Gastrocnemius medialis (tissue), 4 donors: ENCODE data around the gene SLC22A17.

Source experiments
- POLR2A ChIP-seq, 2 donors: fragments of 450-650 bp; IDR thresholded peaks; one replicate each; pipeline ENCODE4 v1.6.1; 2017; ENCODE audit warnings: antibody characterized with exemption in 2 of 2, mild to moderate bottlenecking in 2 of 2, moderate library complexity in 2 of 2
- TF ChIP-seq, protein P1 (sequence below), 5 experiments: fragments of 450-650 bp in 3 of 5; fragments of 200-600 bp in 2 of 5; sonication (generic) in 2 of 5; IDR thresholded peaks in 4 of 5; conservative IDR thresholded peaks in 1 of 5; 1 replicate in 4 of 5; 2 replicates in 1 of 5; pipeline ENCODE4 v1.5.1; 2016 to 2019; ENCODE audit warnings: antibody characterized with exemption in 5 of 5, mild to moderate bottlenecking in 3 of 5, moderate library complexity in 3 of 5

- TF ChIP-seq, protein P1, sequence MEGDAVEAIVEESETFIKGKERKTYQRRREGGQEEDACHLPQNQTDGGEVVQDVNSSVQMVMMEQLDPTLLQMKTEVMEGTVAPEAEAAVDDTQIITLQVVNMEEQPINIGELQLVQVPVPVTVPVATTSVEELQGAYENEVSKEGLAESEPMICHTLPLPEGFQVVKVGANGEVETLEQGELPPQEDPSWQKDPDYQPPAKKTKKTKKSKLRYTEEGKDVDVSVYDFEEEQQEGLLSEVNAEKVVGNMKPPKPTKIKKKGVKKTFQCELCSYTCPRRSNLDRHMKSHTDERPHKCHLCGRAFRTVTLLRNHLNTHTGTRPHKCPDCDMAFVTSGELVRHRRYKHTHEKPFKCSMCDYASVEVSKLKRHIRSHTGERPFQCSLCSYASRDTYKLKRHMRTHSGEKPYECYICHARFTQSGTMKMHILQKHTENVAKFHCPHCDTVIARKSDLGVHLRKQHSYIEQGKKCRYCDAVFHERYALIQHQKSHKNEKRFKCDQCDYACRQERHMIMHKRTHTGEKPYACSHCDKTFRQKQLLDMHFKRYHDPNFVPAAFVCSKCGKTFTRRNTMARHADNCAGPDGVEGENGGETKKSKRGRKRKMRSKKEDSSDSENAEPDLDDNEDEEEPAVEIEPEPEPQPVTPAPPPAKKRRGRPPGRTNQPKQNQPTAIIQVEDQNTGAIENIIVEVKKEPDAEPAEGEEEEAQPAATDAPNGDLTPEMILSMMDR (IDR thresholded peaks at IDR 0.05 in 4 of 5, conservative IDR thresholded peaks at IDR 0.05 in 1 of 5) = peak in 1 of 5 experiments; percentile 28
- TF ChIP-seq POLR2A (IDR thresholded peaks at IDR 0.05) = peak in 1 of 2 donors; percentile 58
Observed at GRCh38 chr14:23352506-23353432, at the start of gene SLC22A17.
